NCI-H1092 treated with DMSO at 0.1 percent for 48 hours (cell line): Measurements from ENCODE around the gene EVX1.

Experiments used
- DNase-seq: peaks from one replicate; lab custom pipeline; 2025; lab: John Stamatoyannopoulos, UW

The EVX1 gene

DNA sequence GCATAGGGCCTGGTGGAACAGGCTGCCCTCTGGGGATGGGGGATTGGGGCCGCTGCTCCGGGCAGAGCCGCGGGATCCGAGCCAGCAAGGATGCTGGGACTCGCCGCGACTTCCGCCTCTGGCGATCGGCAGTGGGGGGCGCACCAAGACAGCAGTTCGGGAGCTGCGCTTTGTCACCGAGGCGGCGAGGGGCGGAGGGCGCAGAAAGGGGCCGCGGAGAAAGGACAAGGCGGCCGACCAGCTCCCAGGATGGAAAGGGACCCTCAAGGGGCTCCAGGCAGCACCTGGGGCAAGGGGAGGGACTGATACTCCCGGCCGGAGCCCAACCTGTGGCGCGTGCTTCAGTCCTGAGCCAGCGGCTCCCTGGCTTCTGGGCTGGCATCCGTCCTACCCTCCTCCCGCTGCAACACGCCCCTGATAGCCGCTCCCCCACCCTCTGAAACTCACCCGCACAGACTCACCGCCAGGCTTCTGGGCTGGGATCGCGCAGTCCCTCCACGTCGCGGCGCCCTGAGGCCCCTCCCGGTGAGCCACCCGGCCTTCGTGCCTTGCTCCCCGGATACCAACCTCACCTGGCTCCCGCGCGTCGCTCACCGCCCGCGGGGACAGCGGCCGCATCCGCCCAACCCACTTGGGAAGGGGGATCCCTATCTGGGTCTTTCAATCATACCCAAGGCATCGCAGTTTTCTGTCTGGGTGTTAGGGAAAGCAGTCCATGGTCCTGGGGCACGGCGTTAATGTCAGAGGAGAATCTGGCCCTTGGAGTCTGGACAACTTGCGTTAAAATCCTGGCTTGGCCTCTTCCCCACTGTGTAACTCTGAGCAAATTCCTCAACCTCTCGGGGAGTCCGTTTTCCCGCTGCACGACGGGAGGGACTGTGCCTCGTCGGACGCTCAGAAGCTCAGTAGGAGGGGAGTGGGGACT lies 7.0 kb upstream of the EVX1 start:
- peak; percentile 86 for DNase-seq

DNA sequence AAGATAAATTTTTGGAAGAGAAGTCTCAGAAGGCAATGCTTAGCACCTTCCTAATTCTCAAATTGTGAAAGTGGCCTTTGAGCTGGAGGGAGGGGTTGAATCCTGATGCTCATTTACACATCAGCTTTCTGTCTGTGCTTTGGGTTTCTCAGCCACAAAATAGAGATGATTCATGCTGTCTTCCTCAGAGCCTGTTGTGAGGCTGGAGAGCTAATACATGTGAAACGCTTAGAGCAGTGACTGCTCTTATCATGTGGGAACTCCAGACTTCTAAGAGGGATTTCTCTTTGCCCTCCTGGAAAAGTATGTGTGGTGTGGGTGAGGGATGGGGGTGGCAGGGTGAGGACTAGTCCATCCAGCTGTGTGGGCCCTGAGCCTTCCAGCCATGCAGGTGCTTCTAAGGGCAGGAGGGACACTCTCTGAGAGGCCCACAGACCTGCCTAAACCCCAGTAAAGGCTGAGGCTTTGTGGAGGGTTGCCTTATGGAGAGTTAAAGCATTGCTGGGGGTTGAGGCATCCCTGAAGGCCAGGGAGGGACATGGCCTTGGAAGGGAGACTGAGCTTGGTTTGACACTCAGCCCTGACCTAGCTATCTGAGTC lies 4.8 kb upstream of the EVX1 start:
- DNase-seq = no peak

DNA sequence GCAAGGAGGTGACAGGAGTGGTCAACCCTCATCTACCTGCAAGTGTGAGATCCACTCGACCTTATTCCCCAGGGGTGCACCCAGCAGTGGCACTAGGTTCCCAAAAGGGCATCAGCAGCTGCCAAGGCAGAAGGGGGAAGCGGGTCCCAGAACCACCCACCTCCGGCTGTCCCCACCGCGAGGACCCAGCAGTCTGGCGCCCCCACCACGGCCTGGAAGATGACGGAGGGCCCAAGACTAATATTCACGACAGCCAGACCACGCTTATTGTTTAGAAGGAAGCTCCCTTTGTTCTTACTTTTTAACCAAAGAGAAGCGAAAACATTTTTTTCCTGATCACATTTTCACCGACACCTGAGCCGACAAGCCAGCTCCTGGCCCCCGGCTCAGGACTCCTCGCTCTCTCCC lies 3.6 kb upstream of the EVX1 start:
- DNase-seq = no peak

DNA sequence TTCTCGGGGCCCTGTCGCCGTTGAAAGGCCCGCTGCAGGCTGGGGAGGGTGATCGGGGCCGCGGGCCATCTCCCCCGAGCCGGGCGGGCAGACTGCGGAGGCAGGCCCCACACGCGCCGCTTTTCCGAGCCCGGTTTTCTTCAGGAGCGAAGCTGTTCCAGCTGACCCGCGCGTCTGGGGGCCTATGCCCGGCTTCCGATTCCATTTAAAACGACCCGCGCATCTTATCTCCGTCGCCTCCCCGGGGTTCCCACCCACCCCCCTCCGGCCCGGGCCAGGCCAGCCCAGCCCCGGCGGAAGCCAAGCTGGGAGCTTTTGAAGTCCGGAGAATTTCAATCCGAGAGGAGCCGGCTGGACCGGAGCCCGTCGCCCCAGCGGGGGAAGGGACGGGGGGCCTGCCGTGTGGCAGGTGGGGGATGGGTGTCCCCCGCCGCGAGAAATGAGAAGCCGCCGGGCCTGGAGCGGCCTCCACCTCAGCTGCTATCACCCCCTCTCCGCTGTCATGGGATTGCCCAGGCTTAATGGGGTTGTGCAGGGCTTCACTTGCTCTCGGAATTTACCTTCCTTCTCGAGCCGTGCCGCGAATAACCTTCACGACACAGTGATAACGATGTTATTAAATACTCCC lies 3.1 kb upstream of the EVX1 start:
- DNase-seq = no peak

DNA sequence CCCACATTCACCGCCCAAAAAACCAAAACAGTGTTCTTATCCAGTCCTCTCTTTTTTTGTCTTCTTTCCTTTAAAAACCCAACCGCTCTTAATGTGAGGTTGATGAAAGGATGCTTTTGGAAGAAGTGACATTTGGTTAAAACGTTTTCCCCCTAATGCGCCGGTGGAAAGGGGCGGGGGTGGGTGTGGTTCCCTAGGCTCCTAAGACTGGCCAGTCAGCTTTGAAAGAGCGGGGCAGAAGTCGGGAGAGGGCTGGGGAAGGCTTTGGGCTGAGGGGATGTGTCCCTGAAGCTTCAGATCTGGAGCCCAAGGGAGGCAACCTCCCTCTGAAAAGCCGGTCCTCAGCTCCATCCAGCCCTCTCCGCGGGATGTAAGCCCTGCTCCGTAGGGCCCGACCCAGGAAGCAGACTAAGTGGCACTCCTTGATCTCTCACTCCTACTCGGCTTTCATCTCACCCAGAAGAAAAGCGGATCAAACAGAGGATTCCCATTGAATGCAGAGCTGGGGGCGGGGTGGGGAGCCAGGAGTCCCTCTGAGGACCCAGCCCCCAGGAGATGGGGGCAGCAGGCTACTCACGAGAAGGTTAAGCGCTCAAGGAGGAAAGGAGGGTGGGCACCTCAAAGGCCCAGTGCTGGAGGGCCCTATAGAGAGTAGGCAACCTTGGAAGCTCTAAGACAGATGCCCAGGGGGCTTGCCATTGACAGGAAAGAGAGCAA lies 2.4 kb upstream of the EVX1 start:
- DNase-seq = no peak

DNA sequence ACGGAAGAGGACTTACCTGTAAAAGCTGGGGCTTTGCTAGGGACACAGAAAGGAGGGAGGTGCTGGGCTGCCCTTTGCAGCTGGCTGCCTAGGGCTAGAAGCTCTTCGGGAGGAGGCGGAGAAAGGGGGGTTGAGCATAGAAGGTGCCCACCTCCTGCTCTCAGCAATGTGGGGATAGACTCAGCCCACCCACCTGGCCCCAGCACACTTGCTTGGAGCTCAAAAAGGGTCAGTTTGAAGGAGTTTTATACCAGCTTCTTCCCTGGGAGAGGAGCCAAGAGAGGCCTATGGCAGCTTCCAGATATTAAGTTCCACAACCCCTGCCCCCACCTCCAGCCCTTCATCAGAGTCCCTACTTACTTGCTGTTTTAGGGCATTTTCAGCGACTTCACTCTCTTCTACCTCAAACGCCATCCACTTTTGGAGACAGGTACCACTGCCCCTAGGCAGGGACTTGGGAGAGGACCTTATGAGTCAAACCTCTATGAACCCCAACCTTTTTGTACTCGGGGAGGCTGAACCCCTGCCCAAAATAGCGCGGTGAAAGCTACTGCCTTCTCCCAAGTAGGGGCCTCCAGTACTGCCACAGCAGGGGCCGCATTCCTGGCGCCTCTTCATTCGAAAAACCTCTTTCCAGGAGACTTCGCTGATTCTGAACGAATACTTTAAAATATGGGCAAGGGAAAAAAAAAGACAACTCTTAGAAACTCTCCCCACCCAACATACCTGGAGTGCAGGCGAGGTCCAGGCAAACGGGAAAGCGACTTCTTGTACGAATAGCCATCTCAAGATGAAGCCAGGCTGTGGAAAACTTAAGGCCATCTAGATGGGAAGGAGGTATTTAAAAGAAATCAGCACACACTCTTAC lies 1.2 kb upstream of the EVX1 start:
- no peak for DNase-seq

DNA sequence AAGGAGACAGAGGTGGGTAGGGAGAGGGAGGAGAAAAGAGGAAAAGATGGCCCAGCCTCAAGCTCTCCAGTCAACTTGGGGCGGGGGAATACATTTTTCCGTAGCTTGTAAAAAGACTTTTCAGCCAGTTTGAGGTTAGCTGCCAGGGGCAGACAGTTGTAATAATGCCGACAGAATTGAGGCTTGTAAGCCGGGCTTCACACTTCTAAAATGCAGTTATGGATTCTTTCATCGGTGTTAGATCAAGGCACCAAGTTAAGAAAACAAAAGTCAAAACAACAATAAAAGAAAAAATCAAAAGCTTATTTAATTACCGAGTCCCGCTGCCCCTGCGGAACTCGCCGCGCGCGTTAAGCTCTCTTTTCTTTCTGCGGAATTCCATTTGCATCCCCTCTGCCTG lies 448 bp upstream of the EVX1 start:
- no peak for DNase-seq

DNA sequence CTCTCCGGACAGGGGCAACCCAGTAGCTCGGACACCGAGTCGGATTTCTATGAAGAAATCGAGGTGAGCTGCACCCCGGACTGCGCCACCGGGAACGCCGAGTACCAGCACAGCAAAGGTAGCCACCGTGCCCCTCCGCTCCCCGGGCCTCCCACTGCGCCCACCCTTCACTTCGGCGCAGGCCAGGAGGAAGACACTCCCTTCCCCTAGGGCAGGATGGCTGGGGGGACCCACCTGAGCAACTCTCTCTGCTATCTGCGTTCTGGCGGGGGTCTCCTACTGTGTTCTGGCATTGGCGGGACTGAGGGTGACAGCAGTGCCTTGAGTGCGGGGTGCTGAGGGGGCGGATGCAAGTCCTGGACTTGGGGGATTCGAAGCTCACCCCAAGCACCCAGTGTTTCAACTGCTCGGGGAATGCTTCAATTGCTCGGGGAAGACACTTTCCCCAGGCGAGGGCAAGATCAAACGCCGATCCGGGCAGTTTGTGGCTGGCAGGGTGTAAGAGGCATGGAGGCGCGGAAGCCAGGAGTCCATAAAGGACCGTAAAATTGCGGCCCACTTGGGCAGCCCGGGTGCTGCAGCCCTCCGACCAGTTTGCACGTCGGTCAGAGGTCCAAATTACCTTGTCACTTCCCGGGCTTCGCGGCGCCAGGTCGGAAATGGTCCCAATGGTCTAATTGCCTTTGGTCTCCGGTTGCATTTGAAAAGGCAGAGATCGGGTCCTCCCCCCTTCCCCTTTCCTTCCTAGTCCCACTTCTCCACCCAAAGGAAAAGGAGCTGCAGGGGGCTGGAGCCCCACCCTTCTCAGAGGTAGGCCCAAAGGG lies 950 bp downstream of the EVX1 start:
- no peak for DNase-seq

DNA sequence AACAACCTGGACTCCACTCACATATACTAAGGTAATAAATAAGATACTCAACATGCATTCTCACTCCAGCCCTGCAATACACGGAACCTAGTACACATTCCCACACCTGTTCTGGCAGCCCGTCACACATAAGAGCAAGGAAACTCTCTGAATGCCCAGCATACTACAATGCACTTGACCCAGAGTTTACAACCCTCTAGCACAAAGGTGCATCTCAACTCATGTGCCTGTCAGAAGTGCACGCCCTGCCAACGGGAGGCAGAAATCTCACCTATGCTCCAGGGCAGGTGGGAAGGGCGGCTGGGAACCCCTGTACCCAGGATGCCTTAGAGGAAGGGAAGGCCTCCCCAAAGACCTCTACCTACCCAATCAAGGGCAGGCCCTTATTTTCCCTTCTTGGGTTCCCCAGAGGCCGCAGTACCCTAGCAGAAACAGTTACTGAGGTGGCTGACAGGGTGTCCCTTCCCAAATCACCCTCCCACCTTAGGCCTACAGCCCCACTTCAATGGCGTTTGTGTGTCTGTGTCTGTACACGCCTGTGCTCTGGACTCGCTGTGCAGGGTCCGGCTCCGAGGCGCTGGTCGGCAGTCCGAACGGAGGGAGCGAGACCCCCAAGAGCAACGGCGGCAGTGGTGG lies 2.0 kb downstream of the EVX1 start:
- no peak for DNase-seq

DNA sequence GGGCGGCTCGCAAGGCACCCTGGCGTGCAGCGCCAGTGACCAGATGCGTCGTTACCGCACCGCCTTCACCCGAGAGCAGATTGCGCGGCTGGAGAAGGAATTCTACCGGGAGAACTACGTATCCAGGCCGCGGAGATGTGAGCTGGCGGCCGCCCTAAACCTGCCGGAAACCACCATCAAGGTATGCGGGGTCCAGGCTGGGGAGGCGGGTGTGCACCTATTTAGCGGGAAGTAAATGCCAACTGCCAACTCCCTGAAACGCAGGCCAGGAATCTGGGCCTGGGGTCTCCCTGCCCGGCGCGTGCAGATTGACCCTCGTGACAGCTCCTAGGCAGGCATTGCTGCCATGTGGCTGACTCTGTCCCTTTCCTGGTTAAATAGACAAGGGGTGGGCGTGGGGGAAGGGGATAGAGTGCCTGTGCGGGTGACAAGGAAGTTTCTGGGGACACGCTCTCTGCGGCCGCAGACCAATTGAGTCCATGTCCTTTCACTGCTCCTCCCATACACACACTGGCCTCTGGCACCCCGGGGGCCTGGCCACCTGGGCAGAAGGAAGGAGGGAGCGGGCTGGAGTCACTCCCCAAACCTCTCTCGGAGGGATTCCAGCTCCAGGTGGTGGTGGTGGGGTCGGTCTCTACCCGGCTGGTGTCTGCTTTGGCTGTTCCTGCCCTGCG lies 2.7 kb downstream of the EVX1 start:
- no peak for DNase-seq

DNA sequence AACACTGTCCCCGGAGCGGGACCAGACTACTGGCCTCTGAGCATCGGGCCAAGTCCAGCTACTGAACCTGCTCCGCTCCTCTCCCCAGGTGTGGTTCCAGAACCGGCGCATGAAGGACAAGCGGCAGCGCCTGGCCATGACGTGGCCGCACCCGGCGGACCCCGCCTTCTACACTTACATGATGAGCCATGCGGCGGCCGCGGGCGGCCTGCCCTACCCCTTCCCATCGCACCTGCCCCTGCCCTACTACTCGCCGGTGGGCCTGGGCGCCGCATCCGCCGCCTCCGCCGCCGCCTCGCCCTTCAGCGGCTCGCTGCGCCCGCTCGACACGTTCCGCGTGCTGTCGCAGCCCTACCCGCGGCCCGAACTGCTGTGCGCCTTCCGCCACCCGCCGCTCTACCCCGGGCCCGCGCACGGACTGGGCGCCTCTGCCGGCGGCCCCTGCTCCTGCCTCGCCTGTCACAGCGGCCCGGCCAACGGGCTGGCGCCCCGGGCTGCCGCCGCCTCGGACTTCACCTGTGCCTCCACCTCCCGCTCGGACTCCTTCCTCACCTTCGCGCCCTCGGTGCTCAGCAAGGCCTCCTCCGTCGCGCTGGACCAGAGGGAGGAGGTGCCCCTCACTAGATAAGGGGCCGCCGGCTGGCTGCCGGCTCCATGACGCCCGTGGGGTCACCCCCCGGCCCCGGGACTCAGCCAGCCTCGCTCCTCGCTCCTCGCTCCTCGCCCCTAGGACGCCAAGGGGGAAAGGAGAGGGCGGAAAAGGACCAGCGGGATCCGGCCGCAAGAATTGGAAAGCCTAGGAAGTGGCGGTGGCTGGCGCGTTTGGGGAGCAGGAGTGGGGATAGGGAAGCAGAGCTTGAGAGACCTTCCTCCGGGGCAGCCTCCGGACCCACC lies 3.4 kb downstream of the EVX1 start:
- DNase-seq = peak; percentile 32

DNA sequence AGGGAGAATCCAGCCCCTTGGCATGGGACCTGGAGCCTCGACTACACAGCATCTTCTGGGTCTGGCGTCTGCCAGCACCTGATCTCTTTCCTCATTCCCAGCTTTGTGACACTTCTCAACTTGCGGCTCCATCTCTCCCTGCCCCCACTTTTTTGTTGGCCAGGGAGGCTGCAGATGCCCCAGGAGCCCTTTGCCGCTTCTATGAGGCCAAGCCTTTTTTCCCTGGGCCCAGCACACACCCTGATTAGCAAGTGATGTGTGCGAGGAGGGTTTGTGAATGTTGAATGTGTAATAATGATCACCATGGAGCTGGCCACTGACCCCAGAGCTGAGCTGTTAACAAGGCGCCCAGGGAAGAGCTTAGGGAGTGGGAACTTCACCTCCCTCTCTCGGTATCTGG lies 4.4 kb downstream of the EVX1 start:
- DNase-seq = no peak

DNA sequence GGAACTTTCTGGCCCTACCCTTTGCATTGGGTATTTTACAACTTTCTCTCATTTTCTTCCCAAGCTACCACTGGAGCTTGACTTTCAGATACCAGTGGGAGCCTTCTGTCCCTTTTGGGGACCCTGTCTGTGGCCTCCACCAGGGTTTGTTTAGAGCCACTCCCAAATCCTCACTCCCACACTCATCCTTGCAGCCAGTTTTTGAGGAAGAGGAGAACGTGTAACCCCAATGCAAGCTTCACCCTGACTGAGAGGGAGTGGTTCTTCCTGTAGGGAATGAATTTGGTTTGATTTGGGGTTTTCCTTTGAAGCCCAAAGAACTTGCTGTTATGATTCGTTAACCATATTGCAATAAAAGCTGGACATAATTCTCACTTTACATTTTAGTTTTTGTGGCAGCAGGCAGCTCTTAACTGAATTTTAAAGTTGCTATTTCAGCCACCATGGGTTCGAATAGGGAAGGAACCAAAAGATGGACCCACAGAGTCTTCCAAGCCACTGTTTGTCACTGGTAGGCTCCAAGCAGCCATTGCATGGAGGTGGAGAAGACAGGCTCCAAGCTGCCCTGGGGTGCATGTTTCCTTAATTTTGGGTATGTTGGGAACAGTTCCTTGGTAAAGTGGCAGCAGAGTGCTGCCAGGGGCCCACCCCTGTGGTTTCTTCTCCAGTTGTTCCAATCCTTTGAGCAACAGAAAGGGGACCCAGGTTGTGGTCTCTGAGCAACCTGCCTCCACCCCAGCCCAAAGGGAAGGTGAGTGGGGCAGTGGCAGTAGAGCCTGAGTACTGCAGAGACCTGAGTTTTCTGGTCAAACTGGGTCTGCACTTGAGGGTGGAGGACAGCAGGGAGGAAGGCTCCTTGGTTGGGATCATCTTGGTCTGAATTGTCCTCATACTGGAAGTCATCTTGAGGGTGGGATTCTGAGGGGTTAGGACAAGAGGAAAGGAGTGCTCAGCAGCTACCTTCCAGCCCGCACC lies 5.1 kb downstream of the EVX1 start:
- no peak for DNase-seq

DNA sequence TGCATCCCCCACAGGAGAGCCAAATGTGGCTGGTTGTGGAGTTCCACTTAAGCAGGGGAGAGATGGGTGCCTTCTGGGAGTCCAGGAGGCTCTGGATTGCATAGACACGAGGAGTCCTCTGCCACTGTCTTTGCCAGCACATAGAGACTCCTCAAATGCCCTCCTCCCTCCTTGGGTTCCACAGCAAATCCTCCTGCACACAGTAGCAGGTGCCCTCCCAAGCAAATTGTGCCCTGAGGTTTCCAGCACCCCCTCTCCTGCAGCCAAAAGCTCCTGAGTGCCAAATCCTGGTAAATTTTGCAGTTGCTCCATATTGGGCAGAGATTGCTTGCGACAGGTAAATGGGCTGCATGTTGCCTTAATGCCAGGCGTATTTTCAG lies 5.8 kb downstream of the EVX1 start:
- DNase-seq = no peak

DNA sequence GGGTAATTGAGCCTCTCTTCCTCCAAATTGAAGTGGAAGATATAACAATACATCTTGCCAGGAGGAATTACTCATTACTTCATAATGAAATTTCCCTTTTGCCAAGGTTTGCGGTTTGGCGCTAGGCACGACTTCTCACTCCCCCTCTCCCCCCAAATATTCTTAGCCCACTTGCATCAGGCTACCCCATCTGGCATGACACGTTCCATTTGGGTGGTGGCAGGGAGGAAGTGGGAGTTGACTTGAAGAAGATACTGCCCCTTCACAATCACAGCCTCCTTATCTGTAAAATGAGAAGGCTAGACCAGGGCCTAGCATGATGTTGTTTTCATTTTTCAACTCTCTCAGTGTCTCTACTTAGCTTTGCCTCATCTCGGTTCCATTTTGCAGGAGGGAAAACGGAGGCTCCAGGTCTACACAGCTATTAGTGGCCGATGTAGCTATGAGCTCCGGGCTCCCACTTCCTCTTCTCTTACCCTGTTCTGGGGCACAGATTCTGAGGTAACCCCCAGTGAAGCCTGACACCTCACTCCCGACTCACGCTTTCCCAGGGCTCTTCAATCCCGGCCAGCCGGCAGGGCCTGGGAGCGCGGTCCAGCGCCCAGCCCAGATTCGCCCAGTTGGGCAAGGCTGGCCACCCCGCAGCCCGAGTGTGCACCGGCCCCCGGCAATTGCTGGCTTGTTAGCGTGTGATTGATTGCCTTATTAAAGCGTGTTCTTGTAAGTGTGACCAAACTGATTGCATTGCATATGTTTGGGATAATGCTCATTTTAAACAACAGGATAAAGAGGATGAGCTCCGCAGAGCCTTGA lies 6.5 kb downstream of the EVX1 start:
- DNase-seq = no peak

DNA sequence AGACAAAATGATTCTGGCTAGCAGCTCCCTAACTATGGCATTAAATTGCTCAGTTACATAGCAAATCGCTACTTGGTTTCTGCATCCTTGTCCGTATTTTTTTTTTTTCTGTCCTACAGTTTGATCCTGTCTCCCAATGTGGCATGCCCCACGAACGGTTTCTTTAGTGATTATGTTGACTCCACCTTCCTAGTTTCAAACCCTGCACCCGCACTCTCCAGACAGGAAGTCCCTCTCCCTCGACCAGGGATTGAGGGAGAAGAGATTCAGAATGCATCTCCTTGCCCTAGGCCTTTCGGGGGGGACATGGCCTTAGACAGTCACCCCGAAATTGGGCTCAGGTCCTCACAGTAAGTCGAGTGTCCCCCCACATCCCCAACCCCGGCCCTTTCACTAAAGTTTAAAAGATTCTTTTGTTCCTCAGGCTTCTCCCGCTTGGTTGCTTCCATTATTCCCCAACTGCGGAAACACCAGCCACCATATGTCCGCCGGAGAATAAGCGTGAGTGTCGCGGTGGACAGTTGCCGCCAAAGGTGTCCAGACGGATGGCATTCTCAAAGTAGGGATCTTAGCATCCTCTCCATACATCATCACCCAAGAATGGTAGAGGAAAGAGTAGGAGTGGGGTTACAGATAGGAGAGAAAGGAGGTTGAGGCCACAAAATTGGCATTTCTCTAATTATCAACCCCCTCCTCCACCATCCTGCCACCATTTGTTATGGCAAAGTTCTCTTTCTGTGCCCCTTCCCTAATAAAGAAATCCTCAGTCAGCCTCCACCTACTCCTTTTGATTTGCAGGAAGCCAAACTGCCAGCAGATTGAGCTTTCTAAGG lies 7.3 kb downstream of the EVX1 start:
- DNase-seq = no peak
